Urothelium cell line (cell line): ENCODE data around the gene PDCD6IP.
A peak's percentile ranks its signal among the peaks of the same experiment; 100 is the strongest.
"Not testable (repeated sequence)": the region's sequence is repeated elsewhere in the genome, so short reads cannot be mapped to it uniquely, and the experiment has no call there.

Experiments
- DNase-seq: peaks from one replicate; pipeline ENCODE4 v3.0.0; 2011; ENCODE audit warnings: low spot score, mixed read lengths
- FAIRE-seq: peaks from 2 replicates; lab custom pipeline; 2011; peaks lifted over from hg19 to GRCh38; lab: Jason Lieb, UNC

PDCD6IP gene

GRCh38 chr3:33791477-33792166, 6.8 kb upstream of the PDCD6IP start:
- FAIRE-seq = peak; percentile 59
- DNase-seq = no peak

- FAIRE-seq = no peak
- no peak for DNase-seq
These were observed 6.1 kb upstream of the PDCD6IP start for GRCh38 chr3:33792167-33792892.

- DNase-seq (no peak), FAIRE-seq (no peak)
These were observed 3.3 kb upstream of the PDCD6IP start for GRCh38 chr3:33795131-33795530.

- FAIRE-seq = no peak
- no peak for DNase-seq
These were observed 2.4 kb upstream of the PDCD6IP start for GRCh38 chr3:33795856-33796536.

GRCh38 chr3:33798113-33798417, 365 bp upstream of the PDCD6IP start:
- FAIRE-seq (peak; percentile 23), DNase-seq (no peak)

- no peak for FAIRE-seq
These were observed 747 bp downstream of the PDCD6IP start for GRCh38 chr3:33799202-33799551.

GRCh38 chr3:33803252-33803651, 4.8 kb downstream of the PDCD6IP start:
- FAIRE-seq = no peak

More at GRCh38 chr3:33799202-33799551, 747 bp downstream of the PDCD6IP start:
- DNase-seq = no peak

GRCh38 chr3:33803894-33804526, 5.6 kb downstream of the PDCD6IP start:
- DNase-seq = no peak
- no peak for FAIRE-seq

More at GRCh38 chr3:33803252-33803651, 4.8 kb downstream of the PDCD6IP start:
- DNase-seq = no peak

GRCh38 chr3:33807191-33807590, 8.8 kb downstream of the PDCD6IP start:
- DNase-seq = no peak
- FAIRE-seq = no peak

- DNase-seq (no peak), FAIRE-seq (no peak)
These were observed 10.1 kb downstream of the PDCD6IP start for GRCh38 chr3:33808559-33808958.

GRCh38 chr3:33810545-33810944, 12.1 kb downstream of the PDCD6IP start:
- no peak for DNase-seq
- FAIRE-seq = no peak

- DNase-seq (no peak), FAIRE-seq (no peak)
These were observed 23.6 kb downstream of the PDCD6IP start for GRCh38 chr3:33821989-33822388.

GRCh38 chr3:33823821-33824220, 25.4 kb downstream of the PDCD6IP start:
- FAIRE-seq (no peak), DNase-seq (no peak)

- FAIRE-seq = no peak
These were observed 26.7 kb downstream of the PDCD6IP start for GRCh38 chr3:33825111-33825510.

GRCh38 chr3:33826206-33826605, 27.8 kb downstream of the PDCD6IP start:
- FAIRE-seq = no peak
- no peak for DNase-seq

More at GRCh38 chr3:33825111-33825510, 26.7 kb downstream of the PDCD6IP start:
- DNase-seq = no peak

GRCh38 chr3:33826688-33827087, 28.3 kb downstream of the PDCD6IP start:
- DNase-seq = no peak
- no peak for FAIRE-seq

- no peak for DNase-seq
- FAIRE-seq = no peak
These were observed 31.3 kb downstream of the PDCD6IP start for GRCh38 chr3:33829720-33830119.

GRCh38 chr3:33831053-33831452, 32.6 kb downstream of the PDCD6IP start:
- DNase-seq = no peak
- FAIRE-seq = no peak

GRCh38 chr3:33833408-33834095, 35.1 kb downstream of the PDCD6IP start:
- no peak for DNase-seq
- no peak for FAIRE-seq

- FAIRE-seq (no peak), DNase-seq (no peak)
These were observed 35.6 kb downstream of the PDCD6IP start for GRCh38 chr3:33834096-33834453.

- FAIRE-seq, DNase-seq: not testable (repeated sequence)
These were observed 38.8 kb downstream of the PDCD6IP start for GRCh38 chr3:33837182-33837581.
